ENCODE data around the gene CYP3A7.
"Not testable (repeated sequence)": the region's sequence is repeated elsewhere in the genome, so short reads cannot be mapped to it uniquely, and the experiment has no call there.

Gene CYP3A7

GRCh38 chr7:99734987-99735386 is at the start of gene CYP3A7:
TSS of gene CYP3A7 (minus strand) at chr7:99735196. CDS start at chr7:99735093, 103 bp downstream.
- no peak for DNase-seq (ENCODE audit: low read depth in 2 of 3, low spot score in 2 of 3)

DNA sequence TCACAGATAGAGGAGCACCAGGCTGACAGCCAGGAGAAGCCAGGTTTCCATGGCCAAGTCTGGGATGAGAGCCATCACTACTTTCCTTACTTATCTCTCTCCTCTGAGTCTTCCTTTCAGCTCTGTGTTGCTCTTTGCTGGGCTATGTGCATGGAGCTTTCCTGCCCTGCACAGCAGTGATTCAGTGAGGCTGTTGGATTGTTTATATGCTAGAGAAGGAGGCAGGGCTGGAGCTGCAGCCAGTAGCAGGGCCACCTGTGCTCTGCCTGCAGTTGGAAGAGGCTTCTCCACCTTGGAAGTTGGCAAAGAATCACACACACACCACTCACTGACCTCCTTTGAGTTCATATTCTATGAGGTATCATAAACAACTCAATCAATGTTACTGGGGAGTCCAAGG is 49.0 kb upstream of the CYP3A7 start, which contains the start of gene CYP3A4:
Gene CYP3A4 (minus strand): TSS at position 178 of the 400 bp plus-strand sequence. CDS start 103 bp downstream, at position 75.
- DNase-seq (ENCODE audit: low read depth in 2 of 3, low spot score in 2 of 3) = no peak

DNA sequence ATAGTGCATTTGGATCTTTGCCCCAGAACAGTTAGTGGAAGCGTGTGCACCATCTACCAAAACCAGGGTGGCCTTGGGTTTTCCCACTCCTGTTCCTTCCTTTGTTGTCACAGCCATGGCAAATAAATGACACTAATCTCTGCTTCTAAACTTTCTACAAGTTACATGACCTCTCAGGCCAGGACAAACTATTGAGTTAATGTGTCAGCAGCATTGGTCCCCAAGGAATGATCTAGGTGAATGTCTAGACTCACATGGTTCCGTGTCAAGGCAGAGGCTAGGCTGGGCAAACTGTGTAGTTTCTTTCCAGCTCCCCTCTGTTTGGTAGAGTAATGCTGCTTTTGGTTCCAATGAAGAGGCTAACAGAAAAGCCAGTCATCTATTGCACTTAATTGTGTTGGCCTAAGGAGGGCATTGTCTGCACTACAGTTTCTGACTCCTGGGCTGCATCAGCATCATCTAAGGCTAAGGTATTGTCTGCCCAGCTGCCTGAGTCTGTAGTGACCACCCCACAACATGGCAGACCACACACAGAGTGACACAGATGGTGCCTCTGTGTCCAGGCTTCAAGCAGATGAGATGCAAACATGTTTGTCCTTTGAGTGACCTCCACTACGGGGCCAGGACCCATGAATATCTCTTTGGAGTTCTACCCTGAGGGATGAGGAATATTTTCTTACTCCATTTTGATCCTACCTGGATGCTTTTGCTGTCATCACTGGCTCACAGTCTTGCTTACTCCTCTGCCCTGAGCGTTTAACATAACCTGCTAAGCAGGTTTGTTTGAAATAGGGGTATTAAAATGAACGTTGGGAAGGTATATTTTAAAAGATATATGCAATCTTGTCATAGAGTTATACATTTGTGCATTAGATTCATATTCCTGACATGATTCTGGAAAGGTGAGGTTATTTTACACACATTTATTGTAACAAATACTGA is 47.3 kb upstream of the CYP3A7 start:
- no peak for DNase-seq (ENCODE audit: low read depth in 2 of 3, low spot score in 2 of 3)

- no peak for DNase-seq (ENCODE audit: low read depth in 2 of 3, low spot score in 2 of 3)
Measured at GRCh38 chr7:99780588-99780987, 45.6 kb upstream of the CYP3A7 start.

GRCh38 chr7:99779949-99780348 is 45.0 kb upstream of the CYP3A7 start:
- no peak for DNase-seq (ENCODE audit: low read depth in 2 of 3, low spot score in 2 of 3)

- no peak for DNase-seq (ENCODE audit: low read depth in 2 of 3, low spot score in 2 of 3)
Measured at GRCh38 chr7:99778880-99779279, 43.9 kb upstream of the CYP3A7 start.

DNA sequence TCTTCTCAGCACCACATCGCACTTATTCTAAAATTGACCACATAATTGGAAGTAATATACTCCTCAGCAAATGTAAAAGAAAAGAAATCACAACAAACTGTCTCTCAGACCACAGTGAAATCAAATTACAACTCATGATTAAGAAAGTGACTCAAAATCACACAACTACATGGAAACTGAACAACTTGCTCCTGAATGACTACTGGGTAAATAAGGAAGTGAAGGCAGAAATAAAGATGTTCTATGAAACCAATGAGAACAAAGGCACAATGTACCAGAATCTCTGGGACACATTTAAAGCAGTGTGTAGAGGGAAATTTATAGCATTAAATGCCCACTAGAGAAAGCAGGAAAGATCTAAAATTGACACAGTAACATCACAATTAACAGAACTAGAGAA is 38.4 kb upstream of the CYP3A7 start:
- not testable (repeated sequence) for DNase-seq (ENCODE audit: low read depth in 2 of 3, low spot score in 2 of 3)

DNA sequence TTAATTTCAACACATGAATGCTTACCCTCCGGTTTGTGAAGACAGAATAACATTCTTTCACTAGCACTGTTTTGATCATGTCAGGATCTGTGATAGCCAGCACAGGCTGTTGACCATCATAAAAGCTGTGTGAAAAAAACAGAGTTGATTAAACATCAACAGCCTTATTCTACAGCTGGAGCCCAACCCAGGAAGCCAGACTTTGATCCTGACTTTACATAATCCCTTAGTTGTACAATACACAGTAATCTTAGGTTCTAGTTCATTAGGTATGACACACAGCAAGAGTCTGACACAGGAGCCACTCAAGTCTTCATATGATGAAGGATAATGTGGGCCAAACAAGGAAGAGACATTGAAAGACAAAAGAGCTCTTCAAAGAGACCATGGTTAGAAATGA is 37.6 kb upstream of the CYP3A7 start:
- DNase-seq (ENCODE audit: low read depth in 2 of 3, low spot score in 2 of 3) = no peak

GRCh38 chr7:99769494-99769893 is 34.5 kb upstream of the CYP3A7 start:
- not testable (repeated sequence) for DNase-seq (ENCODE audit: low read depth in 2 of 3, low spot score in 2 of 3)

DNA sequence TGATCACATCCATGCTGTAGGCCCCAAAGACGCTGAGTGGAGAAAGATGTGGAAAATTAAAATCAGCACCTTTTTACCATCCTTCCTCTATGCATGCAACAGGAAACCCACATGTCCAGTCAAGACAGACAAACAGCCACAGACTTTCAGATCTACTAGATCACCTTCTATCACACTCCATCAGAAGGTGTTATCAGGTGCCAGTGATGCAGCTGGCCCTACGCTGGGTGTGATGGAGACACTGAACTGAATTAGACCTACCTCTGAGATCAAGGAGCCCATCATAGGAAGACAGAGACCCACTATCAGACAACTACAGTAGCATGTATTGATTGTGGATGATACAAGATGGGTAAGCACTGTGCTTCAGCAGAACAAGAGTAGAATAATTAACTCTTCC is 33.5 kb upstream of the CYP3A7 start:
- no peak for DNase-seq (ENCODE audit: low read depth in 2 of 3, low spot score in 2 of 3)

DNA sequence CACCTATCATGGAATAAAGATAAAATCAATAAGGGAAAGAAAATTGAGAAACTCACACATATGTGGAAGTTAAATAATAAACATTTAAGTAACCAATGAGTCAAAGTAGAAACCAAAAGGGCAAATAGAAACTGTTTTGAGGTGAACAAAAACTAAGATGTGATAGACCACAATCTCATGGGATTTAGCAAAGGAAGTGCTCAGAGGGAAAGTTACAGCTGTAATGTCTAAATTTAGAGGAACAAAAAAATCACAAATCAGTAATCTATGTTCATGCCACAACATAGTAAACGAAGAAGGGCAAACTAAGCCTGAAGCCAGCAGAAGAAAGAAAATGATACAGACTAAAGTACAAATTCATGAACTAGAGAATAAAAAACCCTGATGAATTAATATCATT is 32.7 kb upstream of the CYP3A7 start:
- no peak for DNase-seq (ENCODE audit: low read depth in 2 of 3, low spot score in 2 of 3)

DNA sequence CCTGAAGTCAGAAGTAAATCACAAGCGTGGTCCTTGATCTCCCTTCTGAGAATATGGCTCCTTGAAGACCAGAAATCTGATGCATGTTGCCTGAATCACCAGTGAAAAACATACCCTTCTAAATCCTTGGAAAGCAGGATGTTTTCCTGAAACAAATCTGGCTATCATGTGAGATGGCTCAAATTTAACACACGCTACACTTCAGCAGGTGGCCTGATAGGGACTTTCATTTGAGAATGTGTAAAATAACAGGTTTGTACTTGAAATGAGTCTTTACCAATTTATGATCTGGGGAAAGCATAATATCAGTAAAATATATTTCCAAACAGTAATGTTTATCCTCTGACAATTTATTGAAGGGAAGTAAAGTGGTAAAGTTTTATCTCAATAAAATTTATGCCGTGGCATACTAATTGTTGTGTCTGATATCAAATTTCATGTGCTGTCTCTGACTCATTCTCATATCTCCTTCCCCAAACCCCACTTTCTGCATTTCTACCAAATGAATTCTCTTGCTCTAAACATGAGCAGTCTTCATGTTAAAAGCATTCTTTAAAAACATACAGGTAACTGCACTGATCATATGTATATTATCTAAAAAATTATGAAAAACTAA is 31.6 kb upstream of the CYP3A7 start:
- DNase-seq (ENCODE audit: low read depth in 2 of 3, low spot score in 2 of 3) = no peak

GRCh38 chr7:99764478-99764877 is 29.5 kb upstream of the CYP3A7 start:
- DNase-seq (ENCODE audit: low read depth in 2 of 3, low spot score in 2 of 3) = no peak

DNA sequence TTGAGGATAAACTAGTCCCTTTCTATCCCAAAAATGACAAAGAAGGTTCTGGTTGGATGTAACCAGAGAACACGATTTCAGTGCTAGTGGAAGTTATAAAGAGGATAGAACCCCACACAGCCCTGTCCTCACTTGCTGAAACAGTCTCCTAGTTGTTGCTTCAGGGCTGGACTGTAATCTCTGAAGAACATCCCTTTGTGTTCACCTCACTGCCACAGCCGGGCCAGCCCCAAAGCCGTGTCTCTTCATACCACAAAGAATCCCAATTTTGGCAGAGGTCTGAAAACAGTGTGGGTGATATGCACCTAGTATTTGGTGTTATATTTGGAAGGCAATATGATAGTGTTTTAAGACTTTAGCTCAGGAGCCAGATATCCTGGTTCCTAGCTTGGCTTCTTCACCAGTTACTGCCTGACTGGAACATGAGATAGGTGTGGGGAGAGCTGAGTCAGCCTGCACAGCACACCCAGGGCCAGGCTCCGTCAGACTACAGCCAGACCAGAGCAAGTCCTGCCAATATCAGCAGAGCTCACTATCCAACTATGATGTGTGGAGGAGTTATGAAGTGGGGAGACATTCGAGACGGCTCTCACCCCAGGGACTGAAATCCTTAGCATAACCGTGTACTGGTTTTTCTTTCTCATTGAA is 27.8 kb upstream of the CYP3A7 start:
- DNase-seq (ENCODE audit: low read depth in 2 of 3, low spot score in 2 of 3) = no peak

DNA sequence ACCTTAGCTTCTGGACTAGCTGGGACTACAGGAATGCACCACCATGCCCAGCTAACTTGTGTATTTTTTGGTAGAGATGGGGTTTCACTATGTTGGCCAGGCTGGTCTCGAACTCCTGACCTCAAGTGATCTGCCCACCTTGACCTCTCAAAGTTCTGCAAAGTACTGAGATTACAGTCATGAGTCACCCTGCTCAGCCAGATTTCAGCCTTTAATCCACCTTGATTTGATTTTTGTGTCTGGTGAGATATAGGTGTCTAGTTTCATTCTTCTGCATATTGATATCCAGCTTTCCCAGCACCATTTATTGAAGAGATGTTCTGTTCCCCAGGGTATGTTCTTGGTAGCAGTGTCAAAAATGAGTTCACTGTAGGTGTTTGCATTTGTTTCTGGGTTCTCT is 20.1 kb upstream of the CYP3A7 start:
- DNase-seq (ENCODE audit: low read depth in 2 of 3, low spot score in 2 of 3) = no peak

GRCh38 chr7:99752356-99752755 is 17.4 kb upstream of the CYP3A7 start:
- no peak for DNase-seq (ENCODE audit: low read depth in 2 of 3, low spot score in 2 of 3)

GRCh38 chr7:99751322-99752052 is 16.5 kb upstream of the CYP3A7 start:
- DNase-seq (ENCODE audit: low read depth in 2 of 3, low spot score in 2 of 3) = not testable (repeated sequence)

DNA sequence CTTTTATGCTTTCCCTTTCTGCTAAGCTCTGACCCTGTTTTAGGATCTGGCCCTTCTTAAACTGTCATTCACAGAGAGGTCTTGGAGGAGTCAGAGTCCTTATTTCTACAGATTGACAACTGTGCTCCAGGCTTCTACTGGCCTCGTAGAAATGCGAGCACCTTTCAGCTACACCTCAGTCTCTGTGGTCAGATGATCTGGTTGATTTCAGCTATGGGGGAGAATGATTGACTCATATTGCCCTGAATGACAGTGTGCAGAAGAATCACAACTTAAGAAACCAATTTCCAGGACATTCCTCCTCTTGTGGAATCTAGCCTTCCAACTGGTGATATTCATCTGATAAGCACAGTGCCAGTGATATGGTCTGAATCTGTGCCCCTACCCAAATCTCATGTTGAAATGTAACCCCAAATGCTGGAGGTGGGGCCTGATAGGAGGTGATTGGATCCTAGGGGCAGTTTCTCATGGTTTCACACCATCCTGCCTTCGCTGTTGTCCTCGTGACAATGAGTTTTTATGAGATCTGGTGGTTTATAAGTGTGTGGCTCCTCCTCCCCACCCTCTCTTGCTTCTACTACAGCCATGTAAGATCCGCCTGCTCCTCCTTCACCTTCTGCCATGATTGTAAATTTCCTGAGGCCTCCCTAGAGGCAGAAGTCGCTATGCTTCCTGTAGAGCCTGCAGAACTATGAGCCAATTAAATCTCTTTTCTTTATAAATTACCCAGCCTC is 14.0 kb upstream of the CYP3A7 start:
- no peak for DNase-seq (ENCODE audit: low read depth in 2 of 3, low spot score in 2 of 3)

GRCh38 chr7:99746915-99747314 is 11.9 kb upstream of the CYP3A7 start:
- DNase-seq (ENCODE audit: low read depth in 2 of 3, low spot score in 2 of 3) = not testable (repeated sequence)

DNA sequence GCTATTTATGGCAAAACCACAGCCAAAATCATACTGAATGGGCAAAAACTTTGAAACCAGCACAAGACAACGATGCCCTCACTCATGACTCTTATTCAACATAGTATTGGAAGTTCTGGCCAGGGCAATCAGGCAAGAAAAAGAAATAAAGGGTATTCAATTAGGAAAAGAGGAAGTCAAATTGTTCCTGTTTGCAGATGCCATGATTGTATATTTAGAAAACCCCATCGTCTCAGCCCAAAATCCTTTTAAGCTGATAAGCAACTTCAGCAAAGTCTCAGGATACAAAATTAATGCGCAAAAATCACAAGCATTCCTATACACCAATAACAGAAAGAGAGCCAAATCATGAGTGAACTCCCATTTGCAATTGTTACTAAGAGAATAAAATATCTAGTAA is 10.4 kb upstream of the CYP3A7 start:
- DNase-seq (ENCODE audit: low read depth in 2 of 3, low spot score in 2 of 3) = not testable (repeated sequence)
